ENCODE results near the gene IQCK.
"Not testable (repeated sequence)": the region's sequence is repeated elsewhere in the genome, so short reads cannot be mapped to it uniquely, and the experiment has no call there.

IQCK gene

DNA sequence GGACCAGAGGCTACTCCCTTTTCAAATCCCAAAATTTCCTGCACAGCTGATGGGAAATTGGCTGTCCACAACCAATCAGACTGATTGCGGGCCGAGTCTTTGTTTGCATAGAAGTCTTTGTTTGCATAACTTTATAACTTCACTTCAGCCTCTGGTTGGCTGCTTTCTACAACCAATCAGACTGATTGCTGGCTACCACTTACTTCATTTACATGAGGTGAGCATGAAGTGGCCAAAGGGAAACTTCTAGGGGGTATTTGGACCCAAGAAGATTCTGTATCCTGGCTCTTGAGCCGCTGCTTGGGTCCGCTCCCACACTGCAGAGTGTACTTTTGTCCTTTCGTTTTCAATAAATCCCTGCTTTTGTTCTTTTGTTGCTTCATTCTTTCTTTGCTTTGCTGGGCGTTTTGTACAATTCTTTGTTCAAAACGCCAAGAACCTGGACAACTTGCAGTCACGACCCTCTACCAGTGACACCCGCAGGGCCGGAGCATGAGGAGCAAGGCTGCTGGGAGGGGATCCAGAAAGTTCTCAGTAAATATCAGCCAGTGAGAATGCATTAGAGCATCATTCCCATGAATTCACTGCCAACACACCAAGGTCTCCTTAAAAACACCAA, 67.5 kb downstream of the IQCK start:
- H3K9me3 ChIP-seq (replicated peaks; ENCODE audit: low read length), result no peaks in the 10 kb centered on the region
- no peak overlapping the region for H3K9ac ChIP-seq (ENCODE audit: low read depth, low read length)
- no peaks in the 10 kb centered on the region for H3K36me3 ChIP-seq (ENCODE audit: insufficient read depth, low read length)
- no peaks in the 10 kb centered on the region for H3K27me3 ChIP-seq (ENCODE audit: control insufficient read depth, insufficient read depth, low read length)
- no peak overlapping the region for H3K4me2 ChIP-seq (ENCODE audit: low read length)
- H3K4me3 ChIP-seq (ENCODE audit: low read length), result no peak overlapping the region
- no peaks in the 10 kb centered on the region for H3K4me1 ChIP-seq (ENCODE audit: control insufficient read depth, insufficient read depth, low read length)

DNA sequence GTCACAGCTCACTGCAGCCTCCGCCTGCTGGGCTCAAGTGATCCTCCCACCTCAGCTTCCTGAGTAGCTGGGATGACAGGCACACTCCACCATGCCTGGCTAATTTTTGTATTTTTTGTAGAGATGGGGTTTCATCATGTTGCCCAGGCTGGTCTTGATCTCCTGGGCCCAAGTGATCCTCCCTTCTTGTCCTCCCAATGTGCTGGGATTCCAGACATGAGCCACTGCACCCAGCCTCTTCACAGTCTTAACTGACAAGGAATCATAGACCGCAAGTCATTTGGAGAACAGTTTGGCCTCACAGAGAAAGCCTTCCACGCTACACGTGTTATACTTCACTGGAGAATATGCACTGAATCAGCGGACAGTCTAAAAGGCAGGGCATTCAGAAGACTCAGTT, 83.3 kb downstream of the IQCK start:
- H3K4me1 ChIP-seq (ENCODE audit: control insufficient read depth, insufficient read depth, low read length); H3K9ac ChIP-seq (ENCODE audit: low read depth, low read length); H3K4me2 ChIP-seq (ENCODE audit: low read length); H3K4me3 ChIP-seq (ENCODE audit: low read length); H3K27me3 ChIP-seq (ENCODE audit: control insufficient read depth, insufficient read depth, low read length); H3K9me3 ChIP-seq (replicated peaks; ENCODE audit: low read length); H3K36me3 ChIP-seq (ENCODE audit: insufficient read depth, low read length): not testable (repeated sequence)

DNA sequence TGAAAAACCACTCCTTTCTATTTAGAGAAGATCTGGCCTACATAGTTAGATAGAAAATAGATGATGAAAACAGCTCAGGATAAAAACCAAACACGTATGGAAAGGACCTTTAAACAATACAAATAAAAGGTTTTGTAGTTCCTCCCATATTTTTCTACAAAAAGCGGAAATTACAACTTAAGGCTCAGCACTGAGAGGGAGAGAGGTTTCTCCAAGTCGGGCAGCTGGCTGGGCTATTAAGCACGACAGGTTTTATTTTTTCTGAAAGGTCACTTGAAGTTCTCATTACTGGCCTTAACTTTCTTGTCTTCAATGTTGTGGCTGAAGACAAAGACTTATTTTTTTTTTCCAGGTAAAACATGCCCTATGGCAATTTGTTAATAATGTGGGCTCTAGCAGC, 83.8 kb downstream of the IQCK start:
- not testable (repeated sequence) for H3K36me3 ChIP-seq (ENCODE audit: insufficient read depth, low read length); H3K4me3 ChIP-seq (ENCODE audit: low read length); H3K4me2 ChIP-seq (ENCODE audit: low read length); H3K9me3 ChIP-seq (replicated peaks; ENCODE audit: low read length); H3K4me1 ChIP-seq (ENCODE audit: control insufficient read depth, insufficient read depth, low read length); H3K9ac ChIP-seq (ENCODE audit: low read depth, low read length); H3K27me3 ChIP-seq (ENCODE audit: control insufficient read depth, insufficient read depth, low read length)

DNA sequence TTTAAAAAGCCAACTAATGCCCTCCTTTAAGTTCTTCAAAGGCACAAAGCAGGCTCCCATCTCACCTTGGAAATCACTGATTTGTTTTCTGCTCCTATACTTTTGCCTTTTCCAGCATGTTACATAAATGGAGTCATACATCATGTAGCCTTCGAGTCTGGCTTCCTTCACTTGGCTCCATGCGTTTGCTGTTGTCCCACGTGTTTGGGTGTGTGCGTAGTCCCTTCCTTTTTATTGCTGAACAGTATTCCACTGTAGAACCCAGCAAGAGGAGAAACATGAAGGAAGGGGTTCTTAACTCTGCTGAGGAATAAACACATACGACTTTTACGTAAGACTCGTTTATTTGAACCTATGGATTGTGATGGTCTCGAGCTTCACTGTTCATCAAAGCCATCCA, 84.5 kb downstream of the IQCK start:
- H3K36me3 ChIP-seq (ENCODE audit: insufficient read depth, low read length), result no peaks in the 10 kb centered on the region
- H3K4me3 ChIP-seq (ENCODE audit: low read length), result no peak overlapping the region
- peaks cover 5% of the 10 kb centered on the region for H3K4me1 ChIP-seq (ENCODE audit: control insufficient read depth, insufficient read depth, low read length)
- no peaks in the 10 kb centered on the region for H3K27me3 ChIP-seq (ENCODE audit: control insufficient read depth, insufficient read depth, low read length)
- H3K4me2 ChIP-seq (ENCODE audit: low read length), result no peak overlapping the region
- no peaks in the 10 kb centered on the region for H3K9me3 ChIP-seq (replicated peaks; ENCODE audit: low read length)
- no peak overlapping the region for H3K9ac ChIP-seq (ENCODE audit: low read depth, low read length)

DNA sequence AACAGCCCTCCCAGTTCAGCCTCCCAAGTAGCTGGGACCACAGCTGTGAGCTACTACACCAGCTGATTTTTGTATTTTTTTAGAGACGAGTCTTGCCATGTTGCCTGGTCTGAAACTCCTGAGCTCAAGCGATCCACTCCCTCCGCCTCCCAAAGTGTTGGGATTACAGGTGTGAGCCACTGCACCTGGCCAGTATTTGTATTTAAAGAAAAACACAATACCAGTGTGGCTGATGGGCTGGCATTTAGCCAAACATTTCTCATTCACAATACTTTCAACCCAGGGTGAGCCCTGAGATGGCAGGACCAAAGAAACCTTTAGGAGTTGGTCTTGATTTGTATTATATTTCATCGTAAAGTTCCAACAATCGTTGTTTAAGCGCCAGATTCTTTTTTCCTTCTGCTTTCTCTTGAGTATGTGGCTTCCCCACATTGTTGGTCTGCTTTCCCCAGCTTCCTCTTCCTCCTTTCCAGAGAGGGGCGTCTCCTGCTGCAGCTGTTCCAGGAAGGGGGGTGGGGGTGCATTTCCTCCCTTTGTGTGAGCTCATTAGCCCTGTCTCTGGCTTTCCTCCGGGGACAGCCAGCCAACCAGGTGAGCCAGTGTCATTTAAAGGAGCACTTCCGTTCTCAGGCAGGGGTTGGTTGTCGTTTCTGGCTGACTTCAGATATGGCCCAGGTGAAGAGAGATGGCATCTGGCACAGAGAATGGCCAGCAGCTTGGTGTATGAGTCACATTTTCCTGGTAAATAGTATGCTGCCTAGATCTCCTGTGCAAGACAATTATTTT, 86.7 kb downstream of the IQCK start:
- Histone ChIP-seq H3K4me2 (ENCODE audit: low read length) (no peak overlapping the region), H3K36me3 (ENCODE audit: insufficient read depth, low read length) (no peaks in the 10 kb centered on the region), H3K4me1 (ENCODE audit: control insufficient read depth, insufficient read depth, low read length) (peaks cover 9% of the 10 kb centered on the region), H3K27me3 (ENCODE audit: control insufficient read depth, insufficient read depth, low read length) (no peaks in the 10 kb centered on the region), H3K4me3 (ENCODE audit: low read length) (no peak overlapping the region), H3K9ac (ENCODE audit: low read depth, low read length) (no peak overlapping the region), H3K9me3 (replicated peaks; ENCODE audit: low read length) (no peaks in the 10 kb centered on the region)

DNA sequence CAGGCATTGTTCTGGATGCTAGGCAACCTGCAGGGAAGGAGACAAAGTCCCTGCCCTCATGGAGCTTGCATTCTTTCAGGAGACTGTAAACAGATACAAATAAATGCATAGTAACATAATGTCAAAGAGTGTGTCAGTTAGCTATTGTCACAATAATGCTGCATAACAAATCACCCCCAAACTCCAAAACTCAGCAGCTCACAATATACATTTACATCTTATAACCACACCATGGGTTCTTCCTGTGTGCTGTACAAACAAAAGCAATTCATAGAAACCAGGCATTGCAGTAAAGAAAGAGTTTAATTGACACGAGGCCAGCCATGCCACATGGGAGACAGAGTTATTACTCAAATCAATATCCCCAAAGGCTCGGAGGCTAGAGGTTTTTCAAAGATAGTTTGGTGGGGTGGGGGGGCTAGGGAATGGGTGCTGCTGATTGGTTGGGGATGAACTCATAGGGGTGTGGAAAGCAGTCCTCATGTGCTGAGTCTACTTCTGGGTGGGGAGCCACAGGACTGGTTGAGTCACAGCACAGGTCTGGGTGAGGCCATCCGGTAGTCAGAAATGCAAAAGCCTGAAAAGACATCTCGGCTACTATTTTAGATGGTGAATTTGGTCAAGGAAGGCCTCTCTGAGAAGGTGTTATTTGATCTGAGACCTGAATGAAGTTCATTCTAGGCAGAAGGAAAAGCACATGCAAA, 87.5 kb downstream of the IQCK start:
- Histone ChIP-seq H3K9me3 (replicated peaks; ENCODE audit: low read length) (no peaks in the 10 kb centered on the region), H3K4me2 (ENCODE audit: low read length) (no peak overlapping the region), H3K9ac (ENCODE audit: low read depth, low read length) (no peak overlapping the region), H3K27me3 (ENCODE audit: control insufficient read depth, insufficient read depth, low read length) (no peaks in the 10 kb centered on the region), H3K4me3 (ENCODE audit: low read length) (no peak overlapping the region), H3K4me1 (ENCODE audit: control insufficient read depth, insufficient read depth, low read length) (peaks cover 9% of the 10 kb centered on the region), H3K36me3 (ENCODE audit: insufficient read depth, low read length) (no peaks in the 10 kb centered on the region)

DNA sequence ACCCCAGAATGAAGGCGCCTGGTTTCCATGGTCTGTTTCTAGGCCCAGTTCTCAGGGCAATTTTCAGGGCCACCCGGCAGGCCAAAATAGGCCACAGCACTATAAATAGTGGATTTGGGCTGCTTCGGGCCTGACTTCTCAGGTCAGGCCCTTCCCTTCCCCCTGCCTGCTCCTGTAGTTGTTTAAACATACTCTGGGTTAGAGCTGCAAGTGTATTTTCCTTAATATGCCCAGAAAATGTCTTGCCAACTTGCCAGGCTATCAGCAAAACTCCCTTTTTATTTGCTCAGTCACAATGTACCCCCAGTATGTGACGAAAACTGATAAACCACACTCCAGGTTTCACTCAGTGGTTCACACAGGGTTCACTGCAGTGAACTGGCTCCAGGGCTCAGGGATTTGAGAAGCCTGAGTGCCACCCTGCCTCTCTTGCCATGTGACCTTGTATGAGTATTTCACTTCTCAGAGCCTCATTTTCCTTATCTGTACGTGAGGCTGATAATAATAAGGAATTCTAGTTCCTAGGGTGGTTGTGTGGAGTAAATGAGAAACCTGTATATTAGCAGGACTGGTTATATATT, 90.1 kb downstream of the IQCK start:
- Histone ChIP-seq H3K9me3 (replicated peaks; ENCODE audit: low read length) (no peaks in the 10 kb centered on the region), H3K36me3 (ENCODE audit: insufficient read depth, low read length) (no peaks in the 10 kb centered on the region), H3K9ac (ENCODE audit: low read depth, low read length) (no peak overlapping the region), H3K4me2 (ENCODE audit: low read length) (no peak overlapping the region), H3K4me3 (ENCODE audit: low read length) (no peak overlapping the region), H3K4me1 (ENCODE audit: control insufficient read depth, insufficient read depth, low read length) (peaks cover 27% of the 10 kb centered on the region), H3K27me3 (ENCODE audit: control insufficient read depth, insufficient read depth, low read length) (no peaks in the 10 kb centered on the region)

DNA sequence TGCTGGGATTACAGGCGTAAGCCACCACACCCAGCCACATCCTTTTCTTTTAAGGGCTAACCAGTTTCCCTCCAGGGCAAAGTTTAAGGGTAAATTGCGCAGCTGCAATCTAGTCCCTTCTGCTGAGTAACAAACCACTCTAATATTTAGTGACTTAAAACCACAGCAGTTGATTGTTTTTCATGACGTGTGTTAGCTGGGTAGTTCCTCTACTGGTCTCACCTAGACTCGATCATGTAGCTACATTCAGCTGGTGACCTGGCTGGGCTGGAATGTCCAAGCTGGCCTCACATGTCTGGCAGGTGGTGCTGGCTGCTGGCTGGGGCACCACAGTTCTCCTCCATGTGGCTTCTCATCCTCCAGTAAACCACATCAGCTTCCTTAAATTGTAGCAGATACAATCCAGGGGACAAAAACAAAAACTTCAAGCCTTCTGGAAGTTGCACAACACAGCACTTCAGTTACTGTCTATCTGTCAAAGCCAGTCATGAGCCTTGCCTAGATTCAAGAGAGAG, 91.1 kb downstream of the IQCK start:
- Histone ChIP-seq H3K9ac (ENCODE audit: low read depth, low read length) (no peak overlapping the region), H3K36me3 (ENCODE audit: insufficient read depth, low read length) (no peaks in the 10 kb centered on the region), H3K4me2 (ENCODE audit: low read length) (no peak overlapping the region), H3K27me3 (ENCODE audit: control insufficient read depth, insufficient read depth, low read length) (no peaks in the 10 kb centered on the region), H3K9me3 (replicated peaks; ENCODE audit: low read length) (no peaks in the 10 kb centered on the region), H3K4me3 (ENCODE audit: low read length) (no peak overlapping the region), H3K4me1 (ENCODE audit: control insufficient read depth, insufficient read depth, low read length) (peaks cover 27% of the 10 kb centered on the region)

DNA sequence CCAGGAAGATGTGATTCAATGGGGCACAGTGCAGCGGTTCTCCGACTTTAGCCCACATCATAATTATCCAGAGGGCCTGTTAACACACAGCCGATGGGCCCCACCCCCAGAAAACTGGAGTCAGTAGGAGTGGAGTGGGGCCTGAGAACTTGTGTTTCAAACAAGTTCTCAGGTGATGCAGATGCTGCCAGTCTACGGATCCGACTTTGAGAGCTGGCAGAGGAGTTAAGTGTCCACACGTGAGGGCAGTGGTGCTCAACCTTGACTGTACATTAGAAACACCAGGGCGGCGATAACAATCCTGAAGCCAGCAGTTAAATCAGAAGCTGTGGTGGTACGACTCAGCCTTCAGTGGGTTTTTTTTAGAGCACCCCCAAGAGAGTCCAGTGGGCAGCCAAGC, 91.6 kb downstream of the IQCK start:
- Histone ChIP-seq H3K36me3 (ENCODE audit: insufficient read depth, low read length) (no peaks in the 10 kb centered on the region), H3K4me1 (ENCODE audit: control insufficient read depth, insufficient read depth, low read length) (peaks cover 25% of the 10 kb centered on the region), H3K9ac (ENCODE audit: low read depth, low read length) (no peak overlapping the region), H3K4me2 (ENCODE audit: low read length) (no peak overlapping the region), H3K9me3 (replicated peaks; ENCODE audit: low read length) (no peaks in the 10 kb centered on the region), H3K4me3 (ENCODE audit: low read length) (no peak overlapping the region), H3K27me3 (ENCODE audit: control insufficient read depth, insufficient read depth, low read length) (no peaks in the 10 kb centered on the region)

DNA sequence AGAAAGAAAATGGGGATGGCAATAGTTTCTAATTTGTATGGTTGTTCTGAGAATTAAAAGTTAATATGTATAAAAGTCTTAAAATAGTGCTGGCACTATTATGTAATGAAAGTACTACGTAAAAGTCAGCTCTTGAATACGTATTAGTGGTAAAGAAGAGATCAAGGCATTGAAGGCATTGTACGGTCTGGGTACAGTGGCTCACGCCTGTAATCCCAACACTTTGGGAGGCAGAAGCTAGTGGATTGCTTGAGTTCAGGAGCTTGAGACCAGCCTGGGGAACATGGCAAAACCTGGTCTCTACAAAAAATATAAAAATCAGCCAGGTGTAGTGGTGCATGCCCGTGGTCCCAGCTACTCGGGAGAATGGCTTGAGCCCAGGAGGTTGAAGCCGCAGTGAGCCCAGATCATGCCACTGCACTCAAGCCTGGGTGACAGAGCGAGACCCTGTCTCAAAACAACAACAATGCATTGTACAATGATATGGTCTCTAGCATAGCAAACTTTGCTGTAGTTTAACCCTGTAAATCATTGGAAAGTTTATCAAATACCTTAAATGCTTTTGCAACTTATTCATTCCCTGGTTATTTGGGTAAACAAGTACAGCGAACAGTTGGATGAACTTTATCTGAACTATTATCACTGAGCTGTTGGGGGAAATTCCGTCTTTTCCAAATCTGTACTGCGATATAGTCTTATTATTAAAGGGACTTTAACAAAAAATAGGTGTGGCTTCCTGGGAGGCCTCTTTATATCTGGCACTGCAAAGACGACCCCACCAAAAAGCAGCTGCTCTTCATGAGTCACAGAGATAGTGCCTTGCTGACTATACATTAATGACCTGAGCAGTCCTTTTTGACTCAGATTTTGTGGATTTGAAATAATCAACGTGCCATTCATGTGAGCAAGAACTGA, 93.0 kb downstream of the IQCK start:
- peak overlapping the region; percentile 17 for H3K9ac ChIP-seq (ENCODE audit: low read depth, low read length)
- no peaks in the 10 kb centered on the region for H3K27me3 ChIP-seq (ENCODE audit: control insufficient read depth, insufficient read depth, low read length)
- H3K4me3 ChIP-seq (ENCODE audit: low read length), result no peak overlapping the region
- no peaks in the 10 kb centered on the region for H3K36me3 ChIP-seq (ENCODE audit: insufficient read depth, low read length)
- H3K4me1 ChIP-seq (ENCODE audit: control insufficient read depth, insufficient read depth, low read length), result peaks cover 22% of the 10 kb centered on the region
- H3K4me2 ChIP-seq (ENCODE audit: low read length), result peak overlapping the region; percentile 17
- H3K9me3 ChIP-seq (replicated peaks; ENCODE audit: low read length), result no peaks in the 10 kb centered on the region

DNA sequence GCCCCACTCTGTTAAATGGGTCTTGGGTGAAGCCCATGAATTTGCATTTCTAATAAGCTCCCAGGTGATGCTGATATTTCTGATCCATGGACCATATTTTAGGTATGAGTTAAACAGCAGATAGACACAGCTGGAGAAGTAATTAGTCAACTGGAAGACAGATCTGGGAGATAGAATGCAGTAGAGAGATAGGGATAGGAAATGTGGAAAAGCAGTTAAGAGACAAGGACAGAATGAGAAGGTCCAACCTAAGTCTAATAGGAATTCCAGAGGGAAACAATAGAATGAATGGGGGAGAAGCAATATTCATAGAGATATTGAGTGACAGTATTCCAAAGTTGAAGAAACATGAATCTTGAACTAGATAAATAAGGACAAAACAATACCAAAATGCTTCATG, 94.9 kb downstream of the IQCK start:
- no peak overlapping the region for H3K4me2 ChIP-seq (ENCODE audit: low read length)
- H3K4me3 ChIP-seq (ENCODE audit: low read length), result no peak overlapping the region
- peaks cover 22% of the 10 kb centered on the region for H3K4me1 ChIP-seq (ENCODE audit: control insufficient read depth, insufficient read depth, low read length)
- no peaks in the 10 kb centered on the region for H3K27me3 ChIP-seq (ENCODE audit: control insufficient read depth, insufficient read depth, low read length)
- no peaks in the 10 kb centered on the region for H3K9me3 ChIP-seq (replicated peaks; ENCODE audit: low read length)
- H3K36me3 ChIP-seq (ENCODE audit: insufficient read depth, low read length), result no peaks in the 10 kb centered on the region
- H3K9ac ChIP-seq (ENCODE audit: low read depth, low read length), result no peak overlapping the region

All from skeletal muscle satellite cell (primary cell).